ENCODE data around the gene SLC13A3. TPM values are rescaled to one million over a fixed set of nuclear protein-coding genes. Genes with fewer than 3 reads are reported as not detected.

The SLC13A3 gene
- total RNA-seq, 1 donor from 2014 or later: 5.5 TPM

GRCh38 chr20:46696791-46697279 lies 45.6 kb upstream of the SLC13A3 start:
- DNase-seq (ENCODE audit: low read depth) (no peak), FAIRE-seq (no peak)
- H3K27me3 ChIP-seq (ENCODE audit: control insufficient read depth, insufficient read depth, low read length): no peaks in the 10 kb centered on the region
- no peaks in the 10 kb centered on the region for H3K36me3 ChIP-seq (ENCODE audit: control insufficient read depth, insufficient read depth, low read length)
- no peak overlapping the region for H3K4me3 ChIP-seq (ENCODE audit: low read depth, low read length)
- no peak for TF ChIP-seq CTCF (IDR thresholded peaks at IDR 0.05; ENCODE audit: insufficient read depth, low read length, severe bottlenecking)

- H3K27me3 ChIP-seq (ENCODE audit: control insufficient read depth, insufficient read depth, low read length): no peaks in the 10 kb centered on the region
- TF ChIP-seq CTCF (IDR thresholded peaks at IDR 0.05; ENCODE audit: insufficient read depth, low read length, severe bottlenecking): no peak
- no peak for DNase-seq (ENCODE audit: low read depth)
- no peak overlapping the region for H3K4me3 ChIP-seq (ENCODE audit: low read depth, low read length)
- no peaks in the 10 kb centered on the region for H3K36me3 ChIP-seq (ENCODE audit: control insufficient read depth, insufficient read depth, low read length)
- no peak for FAIRE-seq
These were observed 44.6 kb upstream of the SLC13A3 start for GRCh38 chr20:46695892-46696291.

GRCh38 chr20:46694484-46694883 lies 43.2 kb upstream of the SLC13A3 start:
- Histone ChIP-seq H3K36me3 (ENCODE audit: control insufficient read depth, insufficient read depth, low read length) (no peaks in the 10 kb centered on the region), H3K27me3 (ENCODE audit: control insufficient read depth, insufficient read depth, low read length) (no peaks in the 10 kb centered on the region), H3K4me3 (ENCODE audit: low read depth, low read length) (no peak overlapping the region)
- no peak for TF ChIP-seq CTCF (IDR thresholded peaks at IDR 0.05; ENCODE audit: insufficient read depth, low read length, severe bottlenecking)
- FAIRE-seq (no peak), DNase-seq (ENCODE audit: low read depth) (no peak)

GRCh38 chr20:46691196-46691595 lies 39.9 kb upstream of the SLC13A3 start:
- Histone ChIP-seq H3K4me3 (ENCODE audit: low read depth, low read length) (no peak overlapping the region), H3K27me3 (ENCODE audit: control insufficient read depth, insufficient read depth, low read length) (no peaks in the 10 kb centered on the region), H3K36me3 (ENCODE audit: control insufficient read depth, insufficient read depth, low read length) (peaks cover 1% of the 10 kb centered on the region)
- no peak for FAIRE-seq
- no peak for TF ChIP-seq CTCF (IDR thresholded peaks at IDR 0.05; ENCODE audit: insufficient read depth, low read length, severe bottlenecking)
- no peak for DNase-seq (ENCODE audit: low read depth)

GRCh38 chr20:46690219-46691106 lies 39.2 kb upstream of the SLC13A3 start:
- peaks cover 3% of the 10 kb centered on the region for H3K36me3 ChIP-seq (ENCODE audit: control insufficient read depth, insufficient read depth, low read length)
- DNase-seq (ENCODE audit: low read depth): no peak
- H3K4me3 ChIP-seq (ENCODE audit: low read depth, low read length): peak overlapping the region; percentile 45
- FAIRE-seq: no peak
- H3K27me3 ChIP-seq (ENCODE audit: control insufficient read depth, insufficient read depth, low read length): no peaks in the 10 kb centered on the region
- TF ChIP-seq CTCF (IDR thresholded peaks at IDR 0.05; ENCODE audit: insufficient read depth, low read length, severe bottlenecking): no peak

All from bronchial epithelial cell (primary cell).